ENCODE data around the gene CA11.

Gene CA11

DNA sequence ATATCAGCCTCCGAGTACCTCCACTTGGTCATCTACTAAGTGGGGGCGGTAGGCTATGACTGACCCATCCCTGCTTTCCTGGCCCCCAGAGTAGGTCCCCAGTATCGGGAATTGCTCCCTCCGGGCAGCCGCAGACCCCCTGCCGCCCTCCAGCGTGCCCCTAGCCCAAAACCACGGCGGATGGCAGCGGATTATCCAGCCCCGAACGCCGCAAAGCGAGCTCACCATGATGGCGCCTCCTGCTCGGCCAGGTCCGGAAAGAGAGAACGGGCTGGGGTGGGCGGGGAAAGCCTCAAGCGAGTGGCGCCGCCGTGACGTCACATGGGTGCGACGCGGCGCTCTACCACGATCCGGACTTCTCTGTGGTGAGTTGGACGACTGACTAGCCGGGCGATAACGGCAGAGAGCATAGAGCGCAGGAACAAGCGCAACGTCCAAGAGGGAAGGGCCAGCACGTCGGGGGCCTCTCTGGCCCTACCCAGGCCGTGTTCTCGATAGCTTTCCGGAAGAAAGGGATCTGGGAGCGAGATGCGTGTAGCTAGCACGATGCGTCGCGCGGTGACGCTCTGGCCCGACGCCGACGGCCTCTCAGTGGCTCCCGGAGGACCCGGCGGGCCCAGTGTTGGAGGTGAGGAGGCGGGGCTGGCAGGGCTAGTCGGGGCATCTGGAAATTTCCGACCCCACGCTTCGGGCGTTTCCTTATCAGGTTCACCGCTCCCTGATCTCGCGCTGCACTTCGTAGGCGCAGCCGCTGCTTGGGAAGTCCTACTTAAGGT, 26.9 kb downstream of the CA11 start, which contains the start of the genes RPL18 and SPHK2:
Gene RPL18, minus strand, starts transcription at position 263 of the 776 bp plus-strand sequence. Its CDS starts 35 bp downstream, at position 228.
Gene SPHK2, plus strand, starts transcription at position 591 of the 776 bp plus-strand sequence. CDS start 1,009 bp downstream, outside the sequence.
- TF ChIP-seq, protein P1, sequence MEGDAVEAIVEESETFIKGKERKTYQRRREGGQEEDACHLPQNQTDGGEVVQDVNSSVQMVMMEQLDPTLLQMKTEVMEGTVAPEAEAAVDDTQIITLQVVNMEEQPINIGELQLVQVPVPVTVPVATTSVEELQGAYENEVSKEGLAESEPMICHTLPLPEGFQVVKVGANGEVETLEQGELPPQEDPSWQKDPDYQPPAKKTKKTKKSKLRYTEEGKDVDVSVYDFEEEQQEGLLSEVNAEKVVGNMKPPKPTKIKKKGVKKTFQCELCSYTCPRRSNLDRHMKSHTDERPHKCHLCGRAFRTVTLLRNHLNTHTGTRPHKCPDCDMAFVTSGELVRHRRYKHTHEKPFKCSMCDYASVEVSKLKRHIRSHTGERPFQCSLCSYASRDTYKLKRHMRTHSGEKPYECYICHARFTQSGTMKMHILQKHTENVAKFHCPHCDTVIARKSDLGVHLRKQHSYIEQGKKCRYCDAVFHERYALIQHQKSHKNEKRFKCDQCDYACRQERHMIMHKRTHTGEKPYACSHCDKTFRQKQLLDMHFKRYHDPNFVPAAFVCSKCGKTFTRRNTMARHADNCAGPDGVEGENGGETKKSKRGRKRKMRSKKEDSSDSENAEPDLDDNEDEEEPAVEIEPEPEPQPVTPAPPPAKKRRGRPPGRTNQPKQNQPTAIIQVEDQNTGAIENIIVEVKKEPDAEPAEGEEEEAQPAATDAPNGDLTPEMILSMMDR (conservative IDR thresholded peaks at IDR 0.05; ENCODE audit: low read depth, low read length) = no peak
- peak; percentile 99 for DNase-seq (ENCODE audit: low read depth)
- H3K4me3 ChIP-seq (ENCODE audit: low read length) = peak within 1 kb of the TSS; percentile 100

DNA sequence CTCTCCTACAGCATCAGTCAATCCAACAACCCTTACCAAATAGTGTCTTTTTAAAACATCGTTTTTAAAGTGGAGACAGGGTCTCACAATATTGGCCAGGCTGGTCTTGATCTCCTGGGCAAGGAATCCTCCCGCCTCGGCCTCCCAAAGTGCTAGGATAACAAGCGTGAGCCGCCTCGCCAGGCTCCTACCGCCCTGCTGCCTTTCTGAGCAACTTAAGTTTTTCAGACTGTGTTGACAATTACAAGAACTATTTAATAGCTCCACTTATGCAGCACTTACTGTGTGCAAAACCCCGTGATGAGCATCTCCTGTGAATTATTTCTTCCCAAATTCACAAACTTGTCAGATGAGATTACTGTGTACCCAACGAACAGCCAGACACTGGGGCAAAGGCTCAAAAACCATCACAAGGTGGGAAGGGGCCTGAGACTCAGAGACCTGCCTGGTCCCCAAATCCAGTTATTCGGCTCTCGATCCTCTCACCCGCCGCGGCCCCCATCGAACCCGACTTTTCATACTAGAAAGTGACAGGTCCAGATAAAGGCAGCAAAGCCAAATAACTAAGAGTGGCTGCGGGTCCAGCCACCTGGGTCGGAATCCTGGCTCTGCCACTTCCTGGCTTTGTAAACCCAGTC, 27.6 kb downstream of the CA11 start:
- TF ChIP-seq, protein P1 (conservative IDR thresholded peaks at IDR 0.05; ENCODE audit: low read depth, low read length) = no peak
- DNase-seq (ENCODE audit: low read depth) = no peak
- peak overlapping the region; percentile 100 for H3K4me3 ChIP-seq (ENCODE audit: low read length)

DNA sequence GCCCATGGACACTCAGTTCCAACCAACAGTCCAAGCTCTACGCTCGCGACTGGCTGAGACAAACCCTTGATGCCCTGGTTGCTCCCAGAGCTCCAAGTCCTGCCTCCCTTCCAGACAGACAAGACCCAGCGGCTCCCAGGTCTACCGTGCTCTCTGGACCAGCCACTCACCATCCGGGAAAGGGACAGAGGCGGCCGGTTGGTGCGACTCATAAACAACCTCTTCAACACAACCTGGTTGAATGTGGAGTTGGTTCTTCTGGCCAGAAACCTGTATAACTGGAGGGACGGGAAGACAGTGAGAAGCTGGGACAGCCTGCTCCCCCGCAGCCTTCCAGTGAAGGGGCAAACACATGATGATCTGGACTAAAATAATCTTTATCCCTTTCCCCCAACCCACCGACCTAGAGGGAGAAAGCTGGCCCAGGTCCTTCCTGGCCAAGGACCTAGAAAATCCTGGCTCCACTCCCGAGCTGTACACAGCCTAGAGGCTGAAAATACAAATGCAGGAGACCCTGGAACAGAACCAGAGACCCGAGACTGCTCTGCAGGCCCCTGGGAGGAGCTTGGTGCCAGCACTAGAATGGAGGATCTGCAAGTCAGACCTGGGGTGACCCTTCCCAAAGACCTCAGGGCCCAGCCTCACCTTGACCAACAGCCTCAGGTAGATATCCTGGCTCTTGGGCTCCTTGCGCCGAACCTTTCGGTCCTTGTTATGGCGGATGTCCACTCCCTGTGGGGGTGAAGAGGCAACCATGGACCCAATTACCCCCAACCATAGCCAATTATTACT, 28.6 kb downstream of the CA11 start:
- DNase-seq (ENCODE audit: low read depth) = no peak
- H3K4me3 ChIP-seq (ENCODE audit: low read length) = peak overlapping the region; percentile 100
- TF ChIP-seq, protein P1 (conservative IDR thresholded peaks at IDR 0.05; ENCODE audit: low read depth, low read length) = no peak

DNA sequence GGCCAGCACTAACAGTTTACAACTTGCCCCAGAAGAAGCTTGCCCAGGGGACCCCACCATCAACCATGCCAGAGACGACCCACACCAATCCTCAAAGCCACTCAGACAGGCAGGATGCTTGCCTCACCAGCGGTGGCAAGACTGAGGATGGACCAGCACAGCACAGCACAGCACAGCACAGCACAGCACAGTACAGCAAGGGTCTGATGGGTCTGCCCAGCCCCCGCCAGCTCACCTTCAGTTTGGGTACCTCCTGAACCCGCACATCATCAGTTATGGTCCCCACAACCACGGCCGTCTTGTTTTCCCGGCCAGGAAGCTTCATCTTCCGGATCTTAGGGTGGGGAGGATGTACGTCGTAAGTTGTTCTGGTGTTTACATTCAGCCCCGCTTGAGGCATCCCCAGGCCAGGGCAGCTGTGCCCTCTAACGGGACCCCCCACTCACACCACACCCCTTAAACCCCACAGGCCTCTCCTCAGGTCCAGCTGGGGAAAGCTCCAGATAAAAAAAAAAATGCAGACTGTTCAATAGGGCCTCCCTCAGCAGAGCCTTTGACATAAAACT, 29.4 kb downstream of the CA11 start:
- DNase-seq (ENCODE audit: low read depth) = no peak
- TF ChIP-seq, protein P1 (conservative IDR thresholded peaks at IDR 0.05; ENCODE audit: low read depth, low read length) = no peak
- peak overlapping the region; percentile 100 for H3K4me3 ChIP-seq (ENCODE audit: low read length)

- H3K4me3 ChIP-seq (ENCODE audit: low read length) = no peak overlapping the region
- TF ChIP-seq, protein P1 (conservative IDR thresholded peaks at IDR 0.05; ENCODE audit: low read depth, low read length) = no peak
- DNase-seq (ENCODE audit: low read depth) = no peak
Measured at GRCh38 chr19:48616041-48616436, 29.9 kb downstream of the CA11 start.

DNA sequence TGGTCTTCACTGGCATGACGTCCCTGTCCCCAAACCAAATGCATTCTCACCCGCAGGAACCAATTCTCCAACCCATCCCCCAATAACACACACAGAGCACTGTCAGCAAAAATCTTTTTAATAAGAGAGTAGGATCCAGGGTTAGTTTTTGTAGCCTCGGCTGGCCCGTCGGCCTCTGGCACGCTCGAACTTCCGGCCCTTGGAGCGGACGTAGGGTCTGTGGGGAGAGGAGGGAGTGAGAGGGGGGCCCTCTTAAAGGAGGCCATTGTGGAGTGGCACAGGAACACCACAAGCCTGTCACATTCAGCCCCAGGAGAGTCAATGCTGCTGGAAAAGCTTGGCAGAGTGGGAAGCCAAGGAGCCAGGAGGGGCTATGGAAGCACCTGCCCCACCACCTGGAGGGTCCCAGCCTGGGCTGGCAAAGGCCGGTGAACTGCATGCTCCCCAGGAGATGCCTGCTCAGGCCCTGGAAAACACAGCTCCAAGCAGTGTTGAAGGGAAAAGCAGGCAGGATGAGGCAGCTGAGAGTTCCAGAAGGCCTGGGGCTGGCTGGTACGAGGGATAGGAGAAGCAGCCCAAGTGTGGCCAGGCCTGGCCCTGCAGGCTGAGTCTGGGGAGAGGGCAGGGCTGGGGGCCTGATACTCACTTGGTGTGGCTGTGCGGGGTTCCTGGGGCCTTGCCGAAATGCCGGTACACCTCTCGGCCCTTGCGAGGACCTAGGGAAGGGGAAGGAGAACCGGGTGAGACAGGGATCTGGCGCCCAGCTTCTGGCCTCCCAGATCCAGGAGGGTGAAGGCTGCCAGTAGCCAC, 30.6 kb downstream of the CA11 start:
- TF ChIP-seq, protein P1 (conservative IDR thresholded peaks at IDR 0.05; ENCODE audit: low read depth, low read length) = no peak
- H3K4me3 ChIP-seq (ENCODE audit: low read length) = no peak overlapping the region
- no peak for DNase-seq (ENCODE audit: low read depth)
